ENCODE data around the gene GRP. TPM values are rescaled to one million over a fixed set of nuclear protein-coding genes. Genes with fewer than 3 reads are reported as not detected.

GRP gene
- total and polyA plus RNA-seq, 10 of the 15 experiments (the other 5 are each of a cell fraction or from before 2014, with no cell fraction given): not detected

DNA sequence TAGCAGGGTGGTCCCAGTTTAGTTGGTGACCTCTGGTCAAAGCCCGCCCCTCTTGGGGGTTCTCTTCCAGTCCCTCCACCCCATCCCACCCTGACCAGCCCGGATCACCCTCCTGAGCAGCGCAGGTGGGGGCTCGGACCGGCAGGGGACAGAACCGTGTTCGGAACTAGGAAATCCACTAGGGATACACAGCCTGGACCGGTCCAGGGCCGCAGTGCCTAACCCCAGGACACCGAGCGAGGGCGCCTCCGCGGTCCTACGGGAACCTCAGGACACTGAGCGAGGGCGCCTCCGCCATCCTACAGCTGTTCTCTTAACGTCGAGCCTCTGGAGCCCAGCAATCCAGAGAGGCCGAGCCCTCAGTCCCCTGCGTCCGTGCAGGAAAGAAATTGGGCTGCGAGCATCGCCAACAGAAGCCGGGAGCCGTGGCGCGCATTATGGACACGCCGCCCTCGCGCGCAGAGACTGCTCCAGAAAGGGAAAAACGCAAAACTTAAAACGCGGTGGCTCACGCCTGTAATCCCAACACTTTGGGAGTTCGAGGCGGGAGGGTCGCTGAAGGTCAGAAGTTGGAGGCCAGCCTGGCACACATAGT is 44.8 kb downstream of the GRP start:
- DNase-seq (ENCODE audit: low read depth, low spot score) (no peak), ATAC-seq (no peak), FAIRE-seq (no peak)
- BruUV-seq (replicated peaks): no TSS peak
- H3K36me3 ChIP-seq (ENCODE audit: control insufficient read depth in 2 of 2, insufficient read depth in 2 of 2, low read length in 1 of 2): no peaks in the 10 kb centered on the region
- H3K4me2 ChIP-seq (ENCODE audit: control insufficient read depth, insufficient read depth): no peak overlapping the region
- H2AFZ ChIP-seq (ENCODE audit: control insufficient read depth, low read depth, low read length): no peak overlapping the region
- H3K9me3 ChIP-seq (replicated peaks; ENCODE audit: control insufficient read depth, insufficient read depth, low read length): no peaks in the 10 kb centered on the region
- intact Hi-C loops (cut with micrococcal nuclease; ENCODE audit: unreplicated experiment): no loop called here
- no peaks in the 10 kb centered on the region for H4K20me1 ChIP-seq (ENCODE audit: control insufficient read depth, insufficient read depth)
- RAD21 ChIA-PET (ENCODE audit: unreplicated experiment): interaction anchor here (1.2 kb wide), 1 partner anchor 16 kb away, joined by 3 read pairs; no protein-coding TSS in a partner anchor
- 47% methylated on average over 41 of the region's 41 CpGs for WGBS (ENCODE audit: insufficient coverage, insufficient replicate concordance, low lambda C conversion rate, missing lambda C conversion rate)
- no peak overlapping the region for H3K9ac ChIP-seq (ENCODE audit: control insufficient read depth, insufficient read depth, low read length)
- H3K4me1 ChIP-seq (ENCODE audit: control insufficient read depth, insufficient read depth, low read length): no peaks in the 10 kb centered on the region
- no peak for TF ChIP-seq MEF2B (IDR thresholded peaks at IDR 0.05; ENCODE audit: partially characterized antibody, poor library complexity, severe bottlenecking)
- no peak for TF ChIP-seq EP300 (IDR thresholded peaks at IDR 0.05; ENCODE audit: borderline replicate concordance in 1 of 2, control insufficient read depth in 1 of 2, low read depth in 2 of 2, low read length in 2 of 2)
- TF ChIP-seq SIN3A (IDR thresholded peaks at IDR 0.05; ENCODE audit: low read depth, low read length): no peak
- TF ChIP-seq HDAC6 (IDR thresholded peaks at IDR 0.05; ENCODE audit: unreplicated experiment): no peak
- no peak for TF ChIP-seq ZNF622 (IDR thresholded peaks at IDR 0.05)
- no peak for TF ChIP-seq POLR2A (IDR thresholded peaks at IDR 0.05; ENCODE audit: low read depth, low read length)
- TF ChIP-seq POLR2AphosphoS5 (IDR thresholded peaks at IDR 0.05; ENCODE audit: low read length): no peak
- no peak for TF ChIP-seq HDAC2 (IDR thresholded peaks at IDR 0.05)
- no peak for TF ChIP-seq FOXM1 (IDR thresholded peaks at IDR 0.05; ENCODE audit: low read depth, low read length)
- no peak for TF ChIP-seq CBX3 (IDR thresholded peaks at IDR 0.05; ENCODE audit: borderline replicate concordance, low read depth)
- no peak for TF ChIP-seq CBFB (IDR thresholded peaks at IDR 0.05; ENCODE audit: low read depth)
- TF ChIP-seq, protein P1, sequence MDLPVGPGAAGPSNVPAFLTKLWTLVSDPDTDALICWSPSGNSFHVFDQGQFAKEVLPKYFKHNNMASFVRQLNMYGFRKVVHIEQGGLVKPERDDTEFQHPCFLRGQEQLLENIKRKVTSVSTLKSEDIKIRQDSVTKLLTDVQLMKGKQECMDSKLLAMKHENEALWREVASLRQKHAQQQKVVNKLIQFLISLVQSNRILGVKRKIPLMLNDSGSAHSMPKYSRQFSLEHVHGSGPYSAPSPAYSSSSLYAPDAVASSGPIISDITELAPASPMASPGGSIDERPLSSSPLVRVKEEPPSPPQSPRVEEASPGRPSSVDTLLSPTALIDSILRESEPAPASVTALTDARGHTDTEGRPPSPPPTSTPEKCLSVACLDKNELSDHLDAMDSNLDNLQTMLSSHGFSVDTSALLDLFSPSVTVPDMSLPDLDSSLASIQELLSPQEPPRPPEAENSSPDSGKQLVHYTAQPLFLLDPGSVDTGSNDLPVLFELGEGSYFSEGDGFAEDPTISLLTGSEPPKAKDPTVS (IDR thresholded peaks at IDR 0.05; ENCODE audit: low read depth, low read length): no peak
- TF ChIP-seq IKZF1 (conservative IDR thresholded peaks at IDR 0.05): no peak
- TF ChIP-seq MLLT1 (IDR thresholded peaks at IDR 0.05): no peak
- TF ChIP-seq RCOR1 (conservative IDR thresholded peaks at IDR 0.05; ENCODE audit: low read depth, low read length): no peak
- TF ChIP-seq ZSCAN29 (IDR thresholded peaks at IDR 0.05): no peak
- no peak for TF ChIP-seq ASH2L (IDR thresholded peaks at IDR 0.05; ENCODE audit: borderline replicate concordance, low read depth)
- TF ChIP-seq, protein P2, sequence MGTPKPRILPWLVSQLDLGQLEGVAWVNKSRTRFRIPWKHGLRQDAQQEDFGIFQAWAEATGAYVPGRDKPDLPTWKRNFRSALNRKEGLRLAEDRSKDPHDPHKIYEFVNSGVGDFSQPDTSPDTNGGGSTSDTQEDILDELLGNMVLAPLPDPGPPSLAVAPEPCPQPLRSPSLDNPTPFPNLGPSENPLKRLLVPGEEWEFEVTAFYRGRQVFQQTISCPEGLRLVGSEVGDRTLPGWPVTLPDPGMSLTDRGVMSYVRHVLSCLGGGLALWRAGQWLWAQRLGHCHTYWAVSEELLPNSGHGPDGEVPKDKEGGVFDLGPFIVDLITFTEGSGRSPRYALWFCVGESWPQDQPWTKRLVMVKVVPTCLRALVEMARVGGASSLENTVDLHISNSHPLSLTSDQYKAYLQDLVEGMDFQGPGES (IDR thresholded peaks at IDR 0.05): no peak
- SMC1A ChIA-PET (ENCODE audit: uncharacterized antibody, unreplicated experiment): no interaction called here
- no peak overlapping the region for H3K4me3 ChIP-seq
- POLR2A ChIA-PET: no interaction called here
- in situ Hi-C loops (cut with MboI): no loop called here
- H3K79me2 ChIP-seq (ENCODE audit: control insufficient read depth, insufficient read depth, low read length): no peaks in the 10 kb centered on the region
- no peak overlapping the region for H3K27ac ChIP-seq (ENCODE audit: control insufficient read depth, insufficient read depth)
- CTCF ChIA-PET: no interaction called here
- peaks cover 7 to 30% of the 10 kb centered on the region in 2 experiments for H3K27me3 ChIP-seq (replicated peaks in 1 of 2; ENCODE audit: control insufficient read depth in 2 of 2, insufficient read depth in 2 of 2, low read length in 1 of 2)
